Measurements from ENCODE around the gene RALGAPA1.
"Not testable (repeated sequence)": the region's sequence is repeated elsewhere in the genome, so short reads cannot be mapped to it uniquely, and the experiment has no call there.

RALGAPA1 gene

GRCh38 chr14:35822501-35822900 lies 13.4 kb upstream of the RALGAPA1 start:
- DNase-seq (ENCODE audit: insufficient read length, low spot score) (no peak), FAIRE-seq (no peak)

GRCh38 chr14:35821564-35822411 lies 12.7 kb upstream of the RALGAPA1 start:
- FAIRE-seq (no peak), DNase-seq (ENCODE audit: insufficient read length, low spot score) (no peak)

GRCh38 chr14:35819591-35820540 lies 10.8 kb upstream of the RALGAPA1 start:
- DNase-seq (ENCODE audit: insufficient read length, low spot score) (no peak), FAIRE-seq (no peak)

- FAIRE-seq = no peak
- no peak for DNase-seq (ENCODE audit: insufficient read length, low spot score)
Measured at GRCh38 chr14:35818346-35819115, 9.4 kb upstream of the RALGAPA1 start.

- DNase-seq (ENCODE audit: insufficient read length, low spot score) (no peak), FAIRE-seq (peak; percentile 78)
Measured at GRCh38 chr14:35814371-35815005, 5.4 kb upstream of the RALGAPA1 start.

GRCh38 chr14:35810963-35811362 lies 1.9 kb upstream of the RALGAPA1 start:
- DNase-seq (ENCODE audit: insufficient read length, low spot score) = no peak

GRCh38 chr14:35809597-35809996 lies 502 bp upstream of the RALGAPA1 start:
- no peak for DNase-seq (ENCODE audit: insufficient read length, low spot score)
- no peak for FAIRE-seq

More at GRCh38 chr14:35810963-35811362, 1.9 kb upstream of the RALGAPA1 start:
- FAIRE-seq = no peak

GRCh38 chr14:35808076-35808637 lies 938 bp downstream of the RALGAPA1 start:
- no peak for DNase-seq (ENCODE audit: insufficient read length, low spot score)

GRCh38 chr14:35807131-35807961 lies 1.7 kb downstream of the RALGAPA1 start:
- FAIRE-seq (no peak), DNase-seq (ENCODE audit: insufficient read length, low spot score) (no peak)

More at GRCh38 chr14:35808076-35808637, 938 bp downstream of the RALGAPA1 start:
- FAIRE-seq = no peak

GRCh38 chr14:35806006-35806907 lies 2.8 kb downstream of the RALGAPA1 start:
- FAIRE-seq (no peak), DNase-seq (ENCODE audit: insufficient read length, low spot score) (no peak)

- FAIRE-seq = no peak
Measured at GRCh38 chr14:35797796-35798195, 11.3 kb downstream of the RALGAPA1 start.

GRCh38 chr14:35789651-35790050 lies 19.4 kb downstream of the RALGAPA1 start:
- DNase-seq (ENCODE audit: insufficient read length, low spot score) (no peak), FAIRE-seq (no peak)

More at GRCh38 chr14:35797796-35798195, 11.3 kb downstream of the RALGAPA1 start:
- DNase-seq (ENCODE audit: insufficient read length, low spot score) = no peak

GRCh38 chr14:35786856-35787255 lies 22.2 kb downstream of the RALGAPA1 start:
- DNase-seq (ENCODE audit: insufficient read length, low spot score) (no peak), FAIRE-seq (no peak)

GRCh38 chr14:35783699-35784098 lies 25.4 kb downstream of the RALGAPA1 start:
- FAIRE-seq (no peak), DNase-seq (ENCODE audit: insufficient read length, low spot score) (no peak)

GRCh38 chr14:35779368-35779767 lies 29.7 kb downstream of the RALGAPA1 start:
- no peak for FAIRE-seq
- DNase-seq (ENCODE audit: insufficient read length, low spot score) = no peak

- DNase-seq (ENCODE audit: insufficient read length, low spot score); FAIRE-seq: not testable (repeated sequence)
Measured at GRCh38 chr14:35777550-35777949, 31.5 kb downstream of the RALGAPA1 start.

GRCh38 chr14:35776823-35777222 lies 32.3 kb downstream of the RALGAPA1 start:
- FAIRE-seq = no peak
- no peak for DNase-seq (ENCODE audit: insufficient read length, low spot score)

- DNase-seq (ENCODE audit: insufficient read length, low spot score); FAIRE-seq: not testable (repeated sequence)
Measured at GRCh38 chr14:35776085-35776484, 33.0 kb downstream of the RALGAPA1 start.

All from GM19239 (cell line).